ENCODE measurements around the gene SLX4IP. TPM values are rescaled to one million over a fixed set of nuclear protein-coding genes. Genes with fewer than 3 reads are reported as not detected.

The SLX4IP gene
- total RNA-seq, 3 donors from 2014 or later = 5.7 to 9.7 (median 7.7) TPM

GRCh38 chr20:10670501-10671220, 235.6 kb downstream of the SLX4IP start:
- DNase-seq (no peak), ATAC-seq (no peak)
- Histone ChIP-seq H3K36me3 (ENCODE audit: low read depth) (no peaks in the 10 kb centered on the region), H3K9me3 (no peaks in the 10 kb centered on the region), H3K4me3 (no peak overlapping the region), H3K4me1 (ENCODE audit: low read depth) (peaks cover 24% of the 10 kb centered on the region)
- intact Hi-C loops (cut with DNase I, micrococcal nuclease) = loop anchor here in 1 of 2 donors (10.0 kb wide), 1 partner anchor 194 kb away; no protein-coding TSS in a partner anchor
- no peak for TF ChIP-seq CTCF (IDR thresholded peaks at IDR 0.05)

- DNase-seq (peak; percentile 77 to 89 (median 82)), ATAC-seq (peak; percentile 43)
- TF ChIP-seq CTCF (IDR thresholded peaks at IDR 0.05) = peak; percentile 23
- Histone ChIP-seq H3K9me3 (no peaks in the 10 kb centered on the region), H3K4me3 (peak overlapping the region; percentile 86), H3K36me3 (ENCODE audit: low read depth) (no peaks in the 10 kb centered on the region), H3K4me1 (ENCODE audit: low read depth) (peaks cover 19% of the 10 kb centered on the region)
- intact Hi-C loops (cut with DNase I, micrococcal nuclease) = loop anchor here in 1 of 2 donors (10.0 kb wide), 1 partner anchor 193 kb away; no protein-coding TSS in a partner anchor
Observed at GRCh38 chr20:10671221-10671918, 236.3 kb downstream of the SLX4IP start.

- intact Hi-C loops (cut with DNase I, micrococcal nuclease) = loop anchor here in 1 of 2 donors (10.0 kb wide), 1 partner anchor 193 kb away; no protein-coding TSS in a partner anchor
- Histone ChIP-seq H3K4me1 (ENCODE audit: low read depth) (peaks cover 14% of the 10 kb centered on the region), H3K4me3 (peak overlapping the region; percentile 86), H3K36me3 (ENCODE audit: low read depth) (no peaks in the 10 kb centered on the region), H3K9me3 (no peaks in the 10 kb centered on the region)
- TF ChIP-seq CTCF (IDR thresholded peaks at IDR 0.05) = no peak
- DNase-seq = peak; percentile 75 to 85 (median 82)
- peak; percentile 27 for ATAC-seq
Observed at GRCh38 chr20:10671919-10672623, 237.0 kb downstream of the SLX4IP start.

DNA sequence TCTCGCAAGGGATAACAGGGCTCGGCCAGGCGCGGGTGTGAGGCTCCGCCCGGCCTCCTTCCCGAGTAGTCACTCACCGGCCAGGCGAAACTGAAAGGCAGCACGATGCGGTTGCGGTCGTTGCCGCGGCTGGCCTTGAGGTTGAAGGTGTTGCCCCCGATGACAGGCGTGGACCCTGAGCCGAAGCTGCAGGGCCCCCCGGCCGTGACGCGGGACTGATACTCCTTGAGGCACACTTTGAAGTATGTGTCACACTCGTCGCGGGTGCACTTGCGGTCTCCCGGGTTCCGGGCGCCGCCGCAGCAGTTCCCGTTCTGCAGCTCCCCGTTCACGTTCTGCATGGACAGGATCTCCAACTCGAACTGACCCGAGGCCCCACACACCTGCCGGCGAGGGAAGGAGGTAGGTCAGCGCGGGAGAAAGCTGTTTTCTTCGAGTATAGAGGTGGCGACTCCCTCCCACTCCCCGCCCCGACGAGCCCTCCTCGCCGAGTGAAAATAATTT, 237.6 kb downstream of the SLX4IP start:
- Histone ChIP-seq H3K4me1 (ENCODE audit: low read depth) (peaks cover 14% of the 10 kb centered on the region), H3K4me3 (peak overlapping the region; percentile 86), H3K9me3 (no peaks in the 10 kb centered on the region), H3K36me3 (ENCODE audit: low read depth) (no peaks in the 10 kb centered on the region)
- ATAC-seq (peak; percentile 25), DNase-seq (peak; percentile 71 to 81 (median 80))
- intact Hi-C loops (cut with DNase I, micrococcal nuclease) = loop anchor here in 1 of 2 donors (10.0 kb wide), 1 partner anchor 192 kb away; no protein-coding TSS in a partner anchor
- TF ChIP-seq CTCF (IDR thresholded peaks at IDR 0.05) = no peak

- no peaks in the 10 kb centered on the region for H3K9me3 ChIP-seq
- H3K36me3 ChIP-seq (ENCODE audit: low read depth) = no peaks in the 10 kb centered on the region
- H3K4me3 ChIP-seq = peak overlapping the region; percentile 86
- ATAC-seq = peak; percentile 2
- peaks cover 14% of the 10 kb centered on the region for H3K4me1 ChIP-seq (ENCODE audit: low read depth)
- intact Hi-C loops (cut with DNase I, micrococcal nuclease) = loop anchor here in 1 of 2 donors (10.0 kb wide), 1 partner anchor 191 kb away; no protein-coding TSS in a partner anchor
- DNase-seq = peak; percentile 50 to 66 (median 61)
- TF ChIP-seq CTCF (IDR thresholded peaks at IDR 0.05) = no peak
Observed at GRCh38 chr20:10673176-10673841, 238.2 kb downstream of the SLX4IP start.

Measured in mucosa of descending colon (tissue), 3 donors.